ENCODE data around the gene UBE2U. TPM values are rescaled to one million over a fixed set of nuclear protein-coding genes. Genes with fewer than 3 reads are reported as not detected.

Gene UBE2U
- total RNA-seq, 1 donor from 2014 or later, result not detected

GRCh38 chr1:64175639-64176038 lies 27.8 kb upstream of the UBE2U start:
- intact Hi-C loops (cut with micrococcal nuclease), result no loop called here
- Mint-ChIP-seq H3K27me3 (ENCODE audit: insufficient read depth) (peaks cover 3% of the 10 kb centered on the region), H3K9me3 (no peaks in the 10 kb centered on the region), H3K4me1 (ENCODE audit: low read depth) (peaks cover 14% of the 10 kb centered on the region), H3K27ac (no peak overlapping the region), H3K36me3 (ENCODE audit: low read depth) (no peaks in the 10 kb centered on the region), H3K4me3 (no peak overlapping the region)
- DNase-seq (ENCODE audit: low spot score), result no peak

DNA sequence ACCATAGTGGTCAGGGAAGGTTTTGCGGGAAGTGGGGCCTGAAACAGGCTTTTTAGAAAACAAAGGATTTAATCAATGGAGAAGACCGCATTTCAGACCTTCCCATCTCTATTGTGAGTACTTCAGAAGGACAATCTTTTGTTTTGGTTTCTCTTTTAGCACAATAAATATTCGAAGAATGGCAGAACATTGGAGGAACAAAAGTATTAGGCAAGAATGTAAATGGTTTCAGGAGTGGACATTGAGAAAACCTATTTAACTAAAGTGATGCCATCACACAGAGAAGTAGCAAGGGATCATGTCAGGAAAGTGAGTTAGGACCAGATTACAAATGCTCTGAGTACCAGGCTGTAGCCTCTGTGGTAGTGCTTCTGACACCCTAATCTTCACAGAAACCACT lies 26.8 kb upstream of the UBE2U start:
- no peak overlapping the region for H3K27ac Mint-ChIP-seq
- intact Hi-C loops (cut with micrococcal nuclease), result no loop called here

DNA sequence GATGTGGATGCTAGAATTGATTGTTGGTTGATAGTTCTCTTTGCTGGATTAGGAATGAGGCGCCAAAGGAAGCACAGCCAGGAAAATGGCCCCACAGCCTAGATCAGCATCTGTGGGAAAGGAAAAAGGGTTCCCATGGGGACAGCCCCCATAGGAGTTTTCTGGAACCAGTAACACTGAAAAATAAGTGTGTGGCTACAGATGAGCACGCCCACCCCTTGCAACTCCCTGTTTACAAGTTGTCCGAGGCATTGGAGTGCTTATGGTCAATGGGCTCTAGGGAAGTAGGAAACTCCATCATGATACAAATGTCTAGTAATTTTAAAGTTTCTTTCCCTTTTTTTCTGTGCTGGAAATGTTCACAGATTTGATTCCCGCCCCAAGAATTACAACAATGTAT lies 23.8 kb upstream of the UBE2U start:
- Mint-ChIP-seq H3K36me3 (ENCODE audit: low read depth) (no peaks in the 10 kb centered on the region), H3K4me1 (ENCODE audit: low read depth) (no peaks in the 10 kb centered on the region), H3K27ac (no peak overlapping the region), H3K27me3 (ENCODE audit: insufficient read depth) (no peaks in the 10 kb centered on the region), H3K4me3 (no peak overlapping the region), H3K9me3 (no peaks in the 10 kb centered on the region)
- DNase-seq (ENCODE audit: low spot score), result no peak
- intact Hi-C loops (cut with micrococcal nuclease), result no loop called here

More for the DNA sequence above, 26.8 kb upstream of the UBE2U start:
- no peaks in the 10 kb centered on the region for H3K9me3 Mint-ChIP-seq
- no peak overlapping the region for H3K4me3 Mint-ChIP-seq
- peaks cover 14% of the 10 kb centered on the region for H3K4me1 Mint-ChIP-seq (ENCODE audit: low read depth)
- no peak for DNase-seq (ENCODE audit: low spot score)
- peaks cover 3% of the 10 kb centered on the region for H3K27me3 Mint-ChIP-seq (ENCODE audit: insufficient read depth)
- H3K36me3 Mint-ChIP-seq (ENCODE audit: low read depth), result no peaks in the 10 kb centered on the region

DNA sequence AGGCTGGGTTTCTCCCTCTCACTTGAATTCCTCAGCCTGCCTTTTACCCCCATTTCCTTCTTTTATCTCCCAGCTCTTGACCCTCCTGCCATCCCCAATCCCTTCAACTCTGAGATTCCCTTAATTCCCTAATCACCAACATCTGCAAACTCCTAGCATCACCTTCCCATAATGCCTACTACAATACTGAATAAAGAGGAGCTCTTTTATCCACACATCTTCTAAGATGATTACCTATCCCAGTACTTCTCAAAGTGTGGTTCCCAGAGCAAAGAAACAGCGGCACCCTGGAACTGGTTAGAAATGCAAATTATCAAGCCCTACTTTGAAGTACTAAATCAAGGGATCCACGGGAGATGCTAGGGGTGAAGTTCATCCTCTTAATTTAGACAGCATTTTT lies 21.2 kb upstream of the UBE2U start:
- Mint-ChIP-seq H3K9me3 (no peaks in the 10 kb centered on the region), H3K27me3 (ENCODE audit: insufficient read depth) (no peaks in the 10 kb centered on the region), H3K4me3 (no peak overlapping the region), H3K27ac (no peak overlapping the region), H3K36me3 (ENCODE audit: low read depth) (no peaks in the 10 kb centered on the region), H3K4me1 (ENCODE audit: low read depth) (no peaks in the 10 kb centered on the region)
- no peak for DNase-seq (ENCODE audit: low spot score)
- intact Hi-C loops (cut with micrococcal nuclease), result no loop called here

DNA sequence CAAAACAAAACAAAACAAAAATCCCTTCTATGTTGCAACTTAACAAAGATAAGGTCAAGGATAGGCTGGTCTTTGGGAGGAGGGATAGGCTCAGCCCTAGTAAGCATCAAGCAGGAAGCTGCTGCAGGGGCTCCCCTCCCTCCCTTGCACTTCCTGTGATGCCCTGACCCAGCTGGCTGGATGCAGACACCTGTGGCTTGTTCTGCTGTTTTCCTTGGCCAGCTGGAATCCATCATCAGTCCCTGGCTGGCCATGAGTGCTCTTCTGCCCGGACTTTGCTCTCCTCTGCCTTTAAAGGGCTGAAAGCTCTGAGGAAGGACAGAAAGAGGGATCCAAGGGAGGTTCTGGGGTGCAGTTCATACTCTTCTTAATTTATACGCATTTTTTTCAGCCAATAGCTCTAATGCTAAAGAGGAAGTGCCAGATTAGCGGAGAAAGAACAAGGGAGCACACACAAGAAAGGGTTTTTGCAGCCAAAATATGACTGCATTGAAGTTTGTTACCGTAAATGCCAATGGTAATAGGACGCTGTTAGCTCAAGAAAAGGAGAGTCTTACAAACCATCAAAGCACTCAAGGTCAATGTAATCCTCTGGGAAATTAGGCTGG lies 19.9 kb upstream of the UBE2U start:
- no peaks in the 10 kb centered on the region for H3K36me3 Mint-ChIP-seq (ENCODE audit: low read depth)
- H3K27ac Mint-ChIP-seq, result no peak overlapping the region
- H3K27me3 Mint-ChIP-seq (ENCODE audit: insufficient read depth), result no peaks in the 10 kb centered on the region
- H3K4me1 Mint-ChIP-seq (ENCODE audit: low read depth), result no peaks in the 10 kb centered on the region
- DNase-seq (ENCODE audit: low spot score), result no peak
- intact Hi-C loops (cut with micrococcal nuclease), result no loop called here
- H3K9me3 Mint-ChIP-seq, result no peaks in the 10 kb centered on the region
- H3K4me3 Mint-ChIP-seq, result no peak overlapping the region

DNA sequence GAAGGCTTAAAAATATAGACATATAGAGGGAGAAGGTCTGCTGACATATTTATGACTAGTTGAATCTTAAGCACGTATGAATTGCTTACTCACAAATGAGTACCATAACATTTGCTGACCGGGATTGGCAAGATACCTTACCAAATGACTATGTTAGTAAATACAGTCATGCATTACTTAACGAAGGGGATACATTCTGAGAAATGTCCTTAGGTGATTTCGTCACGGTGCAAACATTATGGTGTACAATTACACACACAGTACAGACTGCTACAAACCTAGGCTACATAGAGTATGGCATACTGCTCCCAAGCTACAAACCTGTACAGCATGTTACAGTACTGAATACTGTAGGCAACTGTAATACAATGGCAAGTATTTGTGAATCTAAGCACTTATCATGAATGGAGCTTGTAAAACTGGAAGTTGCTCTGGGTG lies 19.4 kb upstream of the UBE2U start:
- DNase-seq (ENCODE audit: low spot score), result no peak
- no peaks in the 10 kb centered on the region for H3K36me3 Mint-ChIP-seq (ENCODE audit: low read depth)
- no peak overlapping the region for H3K27ac Mint-ChIP-seq
- intact Hi-C loops (cut with micrococcal nuclease), result no loop called here
- H3K4me1 Mint-ChIP-seq (ENCODE audit: low read depth), result no peaks in the 10 kb centered on the region
- no peak overlapping the region for H3K4me3 Mint-ChIP-seq
- H3K9me3 Mint-ChIP-seq, result no peaks in the 10 kb centered on the region
- no peaks in the 10 kb centered on the region for H3K27me3 Mint-ChIP-seq (ENCODE audit: insufficient read depth)

- DNase-seq (ENCODE audit: low spot score), result no peak
- intact Hi-C loops (cut with micrococcal nuclease), result no loop called here
- Mint-ChIP-seq H3K4me1 (ENCODE audit: low read depth) (no peaks in the 10 kb centered on the region), H3K27ac (no peak overlapping the region), H3K27me3 (ENCODE audit: insufficient read depth) (no peaks in the 10 kb centered on the region), H3K36me3 (ENCODE audit: low read depth) (no peaks in the 10 kb centered on the region), H3K9me3 (no peaks in the 10 kb centered on the region), H3K4me3 (no peak overlapping the region)
These were observed 17.1 kb upstream of the UBE2U start for GRCh38 chr1:64186138-64186897.

GRCh38 chr1:64186898-64187280 lies 16.5 kb upstream of the UBE2U start:
- H3K36me3 Mint-ChIP-seq (ENCODE audit: low read depth), result no peaks in the 10 kb centered on the region
- no peak overlapping the region for H3K27ac Mint-ChIP-seq
- intact Hi-C loops (cut with micrococcal nuclease), result no loop called here

GRCh38 chr1:64187646-64188045 lies 15.8 kb upstream of the UBE2U start:
- H3K36me3 Mint-ChIP-seq (ENCODE audit: low read depth), result no peaks in the 10 kb centered on the region
- H3K4me3 Mint-ChIP-seq, result no peak overlapping the region
- intact Hi-C loops (cut with micrococcal nuclease), result no loop called here
- no peak overlapping the region for H3K27ac Mint-ChIP-seq
- no peak for DNase-seq (ENCODE audit: low spot score)
- no peaks in the 10 kb centered on the region for H3K27me3 Mint-ChIP-seq (ENCODE audit: insufficient read depth)
- no peaks in the 10 kb centered on the region for H3K9me3 Mint-ChIP-seq
- no peaks in the 10 kb centered on the region for H3K4me1 Mint-ChIP-seq (ENCODE audit: low read depth)

More at GRCh38 chr1:64186898-64187280, 16.5 kb upstream of the UBE2U start:
- no peak overlapping the region for H3K4me3 Mint-ChIP-seq
- no peaks in the 10 kb centered on the region for H3K27me3 Mint-ChIP-seq (ENCODE audit: insufficient read depth)
- DNase-seq (ENCODE audit: low spot score), result no peak
- no peaks in the 10 kb centered on the region for H3K9me3 Mint-ChIP-seq
- no peaks in the 10 kb centered on the region for H3K4me1 Mint-ChIP-seq (ENCODE audit: low read depth)

GRCh38 chr1:64192290-64192689 lies 11.1 kb upstream of the UBE2U start:
- DNase-seq (ENCODE audit: low spot score), result no peak
- no peak overlapping the region for H3K4me3 Mint-ChIP-seq
- no peaks in the 10 kb centered on the region for H3K9me3 Mint-ChIP-seq
- intact Hi-C loops (cut with micrococcal nuclease), result no loop called here
- H3K36me3 Mint-ChIP-seq (ENCODE audit: low read depth), result no peaks in the 10 kb centered on the region
- no peak overlapping the region for H3K27ac Mint-ChIP-seq
- H3K4me1 Mint-ChIP-seq (ENCODE audit: low read depth), result no peaks in the 10 kb centered on the region
- no peaks in the 10 kb centered on the region for H3K27me3 Mint-ChIP-seq (ENCODE audit: insufficient read depth)

DNA sequence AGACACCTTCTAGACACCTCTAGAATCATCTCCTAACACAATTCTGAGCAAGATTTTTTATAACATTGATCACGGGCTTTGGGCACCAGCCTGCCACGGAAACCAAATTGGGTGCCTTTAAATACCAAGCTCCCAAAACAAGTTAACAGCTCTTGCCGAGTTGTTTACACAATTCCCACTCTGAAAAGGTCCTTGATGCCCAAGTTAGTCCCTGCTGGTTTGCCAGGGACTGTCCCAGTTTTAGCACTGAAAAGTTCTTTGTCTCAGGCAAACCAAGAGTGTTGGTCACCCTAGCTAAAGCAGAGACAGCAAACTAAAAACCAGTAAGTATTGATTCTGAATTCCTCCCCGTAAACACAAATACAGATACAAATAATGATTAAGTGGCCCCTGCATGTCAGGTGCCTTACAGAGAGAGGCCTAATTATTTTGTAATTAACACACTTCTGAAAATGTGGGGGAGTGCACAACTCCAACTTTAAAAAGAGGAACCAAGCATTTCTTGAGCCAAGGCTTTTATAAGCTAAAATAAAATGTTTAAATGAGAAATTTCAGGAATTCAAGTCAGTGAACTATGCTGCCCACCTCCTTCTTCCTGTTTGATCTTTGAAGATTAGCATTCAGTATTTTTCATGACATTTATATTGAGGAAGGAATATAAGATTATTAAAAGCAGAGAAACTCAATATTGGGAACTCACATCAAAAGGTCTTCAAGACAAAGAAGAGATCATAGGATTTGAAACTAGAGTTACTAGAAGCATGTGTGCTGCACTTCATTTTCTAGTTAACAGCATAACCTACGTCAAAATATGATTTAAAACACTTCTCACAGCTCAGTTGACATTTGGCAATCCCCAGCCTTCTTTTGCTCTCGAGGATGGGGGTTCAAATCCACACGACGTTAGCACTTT lies 9.0 kb upstream of the UBE2U start:
- intact Hi-C loops (cut with micrococcal nuclease), result no loop called here
- H3K9me3 Mint-ChIP-seq, result no peaks in the 10 kb centered on the region
- H3K4me3 Mint-ChIP-seq, result no peak overlapping the region
- no peaks in the 10 kb centered on the region for H3K4me1 Mint-ChIP-seq (ENCODE audit: low read depth)
- H3K27me3 Mint-ChIP-seq (ENCODE audit: insufficient read depth), result no peaks in the 10 kb centered on the region
- H3K36me3 Mint-ChIP-seq (ENCODE audit: low read depth), result no peaks in the 10 kb centered on the region
- no peak for DNase-seq (ENCODE audit: low spot score)
- H3K27ac Mint-ChIP-seq, result no peak overlapping the region

- no peaks in the 10 kb centered on the region for H3K4me1 Mint-ChIP-seq (ENCODE audit: low read depth)
- no peaks in the 10 kb centered on the region for H3K9me3 Mint-ChIP-seq
- intact Hi-C loops (cut with micrococcal nuclease), result no loop called here
- no peak overlapping the region for H3K27ac Mint-ChIP-seq
- DNase-seq (ENCODE audit: low spot score), result no peak
- H3K4me3 Mint-ChIP-seq, result no peak overlapping the region
- no peaks in the 10 kb centered on the region for H3K27me3 Mint-ChIP-seq (ENCODE audit: insufficient read depth)
- no peaks in the 10 kb centered on the region for H3K36me3 Mint-ChIP-seq (ENCODE audit: low read depth)
These were observed 8.4 kb upstream of the UBE2U start for GRCh38 chr1:64195081-64195395.

Measured in activated T-helper 1 cell treated with anti-CD3 and anti-CD28 coated beads, Interleukin-12 subunit alpha, Interleukin-12 subunit beta, Interleukin-2, Interleukin-4 antibody, amounts not matched to agents 30 ng/mL and 10 ng/mL and 1 ng/mL, durations not matched to agents 14 hours and 24 hours and 36 hours (primary cell).